Measurements from ENCODE around the gene SLC12A1.

DNA sequence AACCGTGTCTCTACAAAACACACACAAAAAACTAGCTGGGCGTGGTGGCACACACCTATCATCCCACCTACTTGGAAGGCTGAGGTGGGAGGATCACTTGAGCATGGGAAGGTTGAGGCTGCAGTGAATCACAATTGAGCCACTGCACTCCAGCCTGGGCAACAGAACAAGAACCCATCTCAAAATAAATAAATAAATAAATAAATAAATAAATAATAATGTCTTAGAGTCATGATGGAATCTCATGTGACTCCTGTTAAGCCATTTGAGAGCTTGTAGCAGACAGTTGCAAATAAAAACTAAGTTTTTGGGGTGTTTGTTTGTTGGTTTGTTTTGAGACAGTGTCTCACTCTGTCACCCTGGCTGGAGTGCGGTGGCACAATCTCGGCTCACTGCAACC is 33.2 kb downstream of the SLC12A1 start:
- TF ChIP-seq ZNF384 (IDR thresholded peaks at IDR 0.05), result no peak
- no peak for TF ChIP-seq ELF4 (IDR thresholded peaks at IDR 0.05)
- TF ChIP-seq SP1 (IDR thresholded peaks at IDR 0.05), result no peak
- no peak for TF ChIP-seq TARDBP (IDR thresholded peaks at IDR 0.05)
- TF ChIP-seq FOXM1 (IDR thresholded peaks at IDR 0.05; ENCODE audit: borderline replicate concordance), result no peak
- no peak for TF ChIP-seq ARNT (IDR thresholded peaks at IDR 0.05)

Data from HEK293T (cell line).